Measurements from ENCODE around the gene CEP104.

Gene CEP104

DNA sequence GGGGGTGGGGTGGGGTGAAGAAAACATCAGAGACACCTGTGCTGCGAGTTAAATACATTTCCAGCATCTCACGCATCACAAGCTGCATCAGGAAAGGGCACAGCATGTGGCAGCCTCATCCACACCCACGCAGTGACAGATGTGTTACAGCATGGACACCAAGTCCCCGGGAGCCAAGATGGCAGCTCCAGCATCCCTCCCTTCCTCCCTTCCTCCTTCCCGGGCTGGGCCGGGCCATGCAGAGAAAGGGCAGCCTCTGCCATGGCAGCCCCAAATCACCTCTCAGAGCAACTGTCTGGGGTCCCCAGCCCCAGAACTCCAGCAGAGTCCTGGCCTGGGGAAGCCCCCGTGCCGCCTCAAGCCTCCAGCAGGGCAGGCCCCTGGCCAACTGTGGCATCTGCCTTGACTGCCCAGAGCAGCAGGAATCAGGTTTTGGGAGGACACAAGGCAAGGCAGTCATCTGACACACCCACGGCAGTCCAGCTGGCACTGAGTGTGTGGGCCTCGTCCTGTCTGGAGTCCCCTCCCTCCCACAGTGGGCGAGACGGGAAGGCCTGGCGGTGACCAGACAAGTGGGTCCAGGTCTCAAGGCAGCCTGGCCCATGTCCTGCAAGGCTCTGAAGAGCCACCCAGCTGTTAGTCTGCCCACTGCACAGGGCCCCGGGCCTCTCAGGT, 78.3 kb downstream of the CEP104 start:
- DNase-seq (ENCODE audit: low spot score), result no peak

- DNase-seq (ENCODE audit: low spot score), result no peak
Observed at GRCh38 chr1:3777647-3778589, 79.1 kb downstream of the CEP104 start.

GRCh38 chr1:3777078-3777547, 79.9 kb downstream of the CEP104 start:
- no peak for DNase-seq (ENCODE audit: low spot score)

GRCh38 chr1:3776231-3776961, 80.6 kb downstream of the CEP104 start:
- DNase-seq (ENCODE audit: low spot score), result no peak

DNA sequence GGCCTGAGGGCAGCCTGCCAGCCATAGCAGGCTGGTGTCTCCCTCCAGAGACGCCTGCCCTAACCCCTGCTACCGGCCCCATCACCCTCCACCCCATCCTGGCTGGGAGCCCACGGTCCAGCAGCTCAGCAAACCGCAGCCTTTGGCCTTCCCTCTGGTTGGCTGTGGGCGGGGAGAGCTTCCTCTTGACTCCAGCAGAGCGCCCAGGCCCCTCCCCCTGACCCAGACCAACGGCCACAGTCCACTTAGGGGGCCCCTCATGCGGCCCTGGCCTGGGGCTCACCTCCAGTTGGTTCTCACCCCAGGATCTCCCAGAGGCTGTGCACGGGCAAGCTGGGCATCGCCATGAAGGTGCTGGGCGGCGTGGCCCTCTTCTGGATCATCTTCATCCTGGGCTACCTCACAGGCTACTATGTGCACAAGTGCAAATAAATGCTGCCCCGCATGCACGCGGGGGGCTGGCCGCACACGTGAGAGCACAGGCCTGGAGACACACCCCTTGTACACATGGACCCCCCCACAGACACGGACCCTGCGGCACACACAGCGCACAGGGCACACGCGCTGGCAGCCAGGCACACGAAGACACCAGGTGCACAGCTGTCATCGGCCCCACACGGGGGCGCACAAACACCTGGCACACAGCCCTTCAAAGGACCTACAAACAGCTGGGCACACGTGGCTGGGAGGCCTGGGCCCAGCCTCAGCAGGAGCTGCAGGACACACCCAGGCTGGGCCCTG, 81.4 kb downstream of the CEP104 start:
- DNase-seq (ENCODE audit: low spot score), result peak; percentile 74

- DNase-seq (ENCODE audit: low spot score), result no peak
Observed at GRCh38 chr1:3774946-3775489, 82.0 kb downstream of the CEP104 start.

DNA sequence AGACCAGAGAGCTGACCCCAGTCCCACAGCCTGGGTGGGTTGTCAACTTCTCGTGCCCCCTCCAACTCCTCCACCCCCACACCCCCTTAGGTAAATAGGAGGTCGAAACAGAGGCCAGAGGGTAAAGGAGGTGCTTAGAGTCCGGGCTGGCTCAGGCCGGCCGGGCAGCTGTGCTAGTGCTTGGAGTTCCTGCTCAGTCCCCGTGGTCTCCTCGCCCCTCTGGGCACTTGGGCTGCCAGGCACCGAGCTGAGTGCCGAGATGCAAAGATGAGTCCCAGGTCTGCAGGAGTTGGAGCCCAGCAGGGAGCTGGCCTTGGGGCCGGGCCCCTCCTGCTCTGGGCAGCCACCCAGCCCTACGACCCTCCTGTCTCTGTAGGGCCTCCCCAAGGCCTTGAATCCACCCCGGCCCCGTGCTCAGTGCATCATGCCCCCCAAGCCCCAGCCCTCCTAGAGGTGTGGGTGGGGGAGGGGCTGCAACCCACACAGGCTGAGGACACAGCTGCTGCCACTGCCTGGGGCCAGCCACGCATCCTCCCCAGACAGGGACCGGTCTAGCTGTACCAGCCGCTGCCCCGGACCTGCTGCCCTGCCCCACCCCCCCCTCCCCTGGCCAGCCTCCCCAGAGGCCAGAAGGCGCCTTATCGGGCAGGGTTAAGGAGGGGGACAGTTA, 82.6 kb downstream of the CEP104 start:
- no peak for DNase-seq (ENCODE audit: low spot score)

DNA sequence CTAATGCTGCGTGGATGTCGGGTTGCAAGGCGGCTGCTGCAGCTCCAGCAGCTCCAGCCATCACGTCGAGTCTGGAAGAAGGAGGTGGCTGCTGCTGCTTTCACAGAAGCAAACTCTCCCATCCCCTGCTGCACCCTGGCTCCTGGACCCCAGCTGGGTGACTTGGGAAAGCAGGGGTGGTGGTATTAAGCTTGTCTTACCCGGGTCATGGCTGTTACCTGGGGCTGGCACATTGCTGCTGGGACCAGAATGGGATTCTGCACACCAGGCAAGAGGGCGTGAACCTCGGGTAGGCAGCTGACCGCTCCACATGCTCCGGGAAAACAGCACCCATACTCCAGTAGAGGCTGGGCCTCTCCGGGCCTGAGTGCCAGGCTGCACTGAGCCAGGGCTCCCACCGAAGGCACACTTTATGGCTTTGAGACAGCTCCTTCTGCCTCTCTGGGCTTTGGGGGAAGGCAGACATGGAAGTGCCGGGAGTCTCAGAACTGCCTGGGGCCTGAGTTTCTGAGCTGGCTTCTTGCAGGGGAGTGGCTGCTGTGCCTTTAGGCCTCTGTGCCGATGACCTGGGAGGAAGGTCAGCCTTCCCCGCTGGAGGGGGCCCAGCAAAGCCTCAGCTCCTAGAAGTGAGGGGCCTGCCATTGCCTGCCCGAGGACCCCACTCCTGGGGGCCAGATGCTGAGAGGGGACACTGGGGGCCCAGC, 83.3 kb downstream of the CEP104 start:
- no peak for DNase-seq (ENCODE audit: low spot score)

DNA sequence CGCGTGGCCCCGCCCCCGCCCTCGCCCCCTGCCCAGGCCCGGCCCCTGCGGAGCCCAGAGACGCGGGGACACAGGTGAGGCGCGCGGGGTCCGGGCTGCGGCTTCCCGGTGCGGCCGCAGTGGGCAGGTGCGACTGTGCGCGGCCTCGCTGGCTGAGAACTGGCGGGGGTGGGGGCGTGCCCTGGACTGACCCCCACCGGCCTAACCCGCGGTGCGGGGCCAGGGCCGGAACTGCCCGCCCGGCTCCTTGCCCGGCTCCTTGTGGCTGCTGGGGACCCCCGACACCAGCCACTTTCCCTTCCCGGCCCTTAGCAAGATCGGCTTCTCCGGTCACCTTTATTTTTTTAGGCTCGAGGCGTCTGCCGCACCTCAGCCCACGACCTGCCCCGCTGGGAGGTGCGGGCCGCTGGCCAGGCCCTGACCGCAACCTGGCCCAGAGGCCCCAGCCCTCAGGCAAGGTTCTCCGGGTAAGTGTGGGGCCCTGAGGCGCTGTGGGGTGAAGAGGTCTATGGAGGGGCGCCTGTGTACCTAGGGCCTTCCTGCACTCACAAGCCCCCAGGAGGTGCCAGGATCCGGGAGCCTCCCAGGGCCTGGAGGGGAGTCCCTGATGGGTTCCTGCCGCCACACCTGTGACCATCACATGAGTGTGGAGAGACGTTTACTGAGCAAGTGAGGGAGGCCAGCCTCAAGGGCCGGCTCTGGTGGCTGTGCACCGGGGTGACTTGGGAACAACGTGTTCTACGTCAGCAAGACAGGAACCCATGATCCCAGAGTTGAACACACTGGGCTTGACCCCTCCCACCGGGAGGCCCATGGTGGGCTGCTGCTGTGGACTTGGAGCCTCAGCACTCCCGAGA, 84.1 kb downstream of the CEP104 start, which contains the start of gene SMIM1:
TSS of gene SMIM1 (plus strand) at position 35 of the 857 bp plus-strand sequence. CDS start 2,625 bp downstream, outside the sequence.
- DNase-seq (ENCODE audit: low spot score), result no peak

DNA sequence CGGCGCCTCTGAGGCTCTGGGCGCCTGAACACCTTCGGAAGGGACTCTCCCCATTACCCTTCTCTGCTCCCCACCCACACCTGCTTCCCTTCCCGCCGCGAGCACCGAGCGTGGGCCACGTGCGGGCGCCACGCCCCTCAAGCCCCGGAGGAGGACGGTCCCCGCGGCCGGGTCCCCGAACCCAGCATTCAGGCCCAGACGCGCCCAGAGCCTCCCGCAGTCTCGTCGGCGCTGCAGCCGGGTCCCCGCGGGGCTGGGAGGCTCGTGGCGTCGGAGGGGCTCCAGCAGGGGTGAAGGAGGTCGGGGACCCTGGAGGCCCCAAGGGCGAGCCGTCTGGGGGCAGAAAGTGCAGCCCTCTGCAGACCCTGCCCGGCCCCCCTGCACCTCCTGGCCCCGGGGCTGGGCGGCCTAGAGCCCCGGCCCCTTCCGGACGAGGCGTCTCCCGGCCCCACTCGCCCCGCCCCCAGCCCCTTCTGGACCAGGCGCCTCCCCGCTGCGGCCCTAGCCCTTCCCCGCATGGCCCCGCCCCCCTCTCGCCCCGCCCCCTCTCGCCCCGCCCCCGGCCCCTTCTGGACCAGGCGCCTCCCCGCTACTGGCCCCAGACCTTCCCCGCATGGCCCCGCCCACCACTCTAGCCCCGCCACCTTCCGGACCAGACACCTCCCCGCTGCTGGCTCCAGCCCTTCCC, 84.8 kb downstream of the CEP104 start:
- DNase-seq (ENCODE audit: low spot score), result peak; percentile 73

DNA sequence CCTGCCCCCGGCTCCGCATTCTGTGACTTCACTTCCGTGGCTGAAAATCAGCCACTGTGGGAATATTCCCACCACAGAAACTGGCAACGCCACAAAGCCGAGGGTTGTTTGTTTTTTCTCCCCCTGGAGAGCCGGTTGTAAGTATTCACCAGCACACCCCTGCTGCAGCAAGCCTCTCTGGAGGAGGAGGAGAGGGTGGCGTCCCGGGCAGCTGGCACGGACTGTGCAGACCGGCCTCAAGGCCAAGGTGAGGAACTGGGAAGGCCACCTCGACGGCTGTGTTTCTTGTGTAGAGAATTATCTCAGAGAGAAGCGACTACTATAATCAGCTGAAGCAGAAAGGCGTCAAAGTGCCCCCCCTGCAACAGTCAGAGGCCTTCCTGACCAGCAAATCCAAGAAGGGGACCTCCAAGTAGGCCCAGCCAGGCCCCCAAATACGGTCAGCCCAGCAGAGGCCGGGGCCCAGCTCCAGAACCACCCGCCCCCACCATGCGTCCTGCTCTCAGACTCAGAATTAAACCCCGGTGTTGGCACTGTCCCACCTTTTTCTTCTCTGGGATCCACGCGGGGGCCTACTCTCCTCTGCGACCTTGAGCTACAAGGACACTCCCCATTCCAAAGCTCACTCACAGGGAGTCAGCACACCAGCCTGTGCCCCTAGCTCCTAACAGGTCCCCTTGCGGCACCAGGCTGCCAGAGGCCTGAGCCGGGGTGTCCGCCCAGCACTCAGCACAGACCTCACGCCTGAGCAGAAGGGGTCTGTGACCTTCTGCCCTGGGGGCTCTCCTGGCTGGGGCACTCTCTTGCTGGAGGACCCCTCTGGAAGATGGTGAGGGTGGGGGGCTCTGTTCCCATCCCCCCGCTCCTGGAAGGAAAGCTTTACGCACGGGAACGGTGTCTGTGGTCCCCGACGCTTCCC, 85.6 kb downstream of the CEP104 start:
- DNase-seq (ENCODE audit: low spot score), result peak; percentile 19

GRCh38 chr1:3770047-3770765, 86.8 kb downstream of the CEP104 start:
- DNase-seq (ENCODE audit: low spot score), result no peak

- DNase-seq (ENCODE audit: low spot score), result no peak
Observed at GRCh38 chr1:3768811-3769390, 88.1 kb downstream of the CEP104 start.

- DNase-seq (ENCODE audit: low spot score), result no peak
Observed at GRCh38 chr1:3767328-3767925, 89.6 kb downstream of the CEP104 start.

GRCh38 chr1:3763351-3764125, 93.5 kb downstream of the CEP104 start:
- no peak for DNase-seq (ENCODE audit: low spot score)
